Right renal cortex interstitium (tissue), 3 donors: ENCODE data around the gene ADRA1B. TPM values are rescaled to one million over a fixed set of nuclear protein-coding genes. Genes with fewer than 3 reads are reported as not detected.
A peak's percentile ranks its signal among the peaks of the same experiment; 100 is the strongest.
"Not testable (repeated sequence)": the region's sequence is repeated elsewhere in the genome, so short reads cannot be mapped to it uniquely, and the experiment has no call there.

Experiments used
- DNase-seq, 3 donors: peaks; one replicate each; pipeline ENCODE4 v3.0.0-alpha.2; 2013; ENCODE audit warnings: low read depth in 3 of 3, low spot score in 2 of 3
- polyA plus RNA-seq, 3 donors: library from polyadenylated mRNA; unstranded; fragments of 120-200 nt; gene quantifications; one replicate each; pipeline ENCODE4 v1.2.1, GENCODE V29; 2013; ENCODE audit not compliant: insufficient read length in 3 of 3

ADRA1B gene
- polyA plus RNA-seq, 3 donors, result 2.3 to 2.5 (median 2.4) TPM

- no peak for DNase-seq
These were observed 49.0 kb downstream of the ADRA1B start for GRCh38 chr5:159965031-159965837.

- DNase-seq, result not testable (repeated sequence)
These were observed 49.5 kb downstream of the ADRA1B start for GRCh38 chr5:159965838-159966128.

GRCh38 chr5:159969966-159970365, 53.7 kb downstream of the ADRA1B start:
- no peak for DNase-seq

- DNase-seq, result no peak
These were observed 54.8 kb downstream of the ADRA1B start for GRCh38 chr5:159971038-159971437.

GRCh38 chr5:159971514-159971913, 55.2 kb downstream of the ADRA1B start:
- no peak for DNase-seq

- no peak for DNase-seq
These were observed 55.7 kb downstream of the ADRA1B start for GRCh38 chr5:159971931-159972461.

- no peak for DNase-seq
These were observed 56.5 kb downstream of the ADRA1B start for GRCh38 chr5:159972538-159973362.

GRCh38 chr5:159975462-159976019, 59.3 kb downstream of the ADRA1B start:
- no peak for DNase-seq

GRCh38 chr5:159976921-159977320, 60.6 kb downstream of the ADRA1B start:
- no peak for DNase-seq

- no peak for DNase-seq
These were observed 62.1 kb downstream of the ADRA1B start for GRCh38 chr5:159978358-159978757.

GRCh38 chr5:159982421-159983173, 66.3 kb downstream of the ADRA1B start:
- no peak for DNase-seq

GRCh38 chr5:159987031-159987674, 70.9 kb downstream of the ADRA1B start:
- no peak for DNase-seq

- DNase-seq, result no peak
These were observed 74.2 kb downstream of the ADRA1B start for GRCh38 chr5:159990506-159990905.

- no peak for DNase-seq
These were observed 76.3 kb downstream of the ADRA1B start for GRCh38 chr5:159992566-159992965.

- no peak for DNase-seq
These were observed 76.9 kb downstream of the ADRA1B start for GRCh38 chr5:159993194-159993593.

GRCh38 chr5:159995907-159996306, 79.6 kb downstream of the ADRA1B start:
- no peak for DNase-seq

- no peak for DNase-seq
These were observed 85.2 kb downstream of the ADRA1B start for GRCh38 chr5:160001457-160001856.

GRCh38 chr5:160007514-160007913, 91.2 kb downstream of the ADRA1B start:
- DNase-seq, result no peak

GRCh38 chr5:160008529-160008876, 92.2 kb downstream of the ADRA1B start:
- not testable (repeated sequence) for DNase-seq

GRCh38 chr5:160008877-160009590, 92.8 kb downstream of the ADRA1B start, which contains the start of gene TTC1:
TSS of gene TTC1 (plus strand) at chr5:160009139. CDS start at chr5:160010529, 1,390 bp downstream.
- DNase-seq, result peak; percentile 99
